ENCODE data around the gene RAB5B. TPM values are rescaled to one million over a fixed set of nuclear protein-coding genes. Genes with fewer than 3 reads are reported as not detected.

Gene RAB5B
- total and polyA plus RNA-seq, 2 experiments from 2014 or later = 58.6 to 66.6 TPM

GRCh38 chr12:55930771-55931316 lies 43.0 kb upstream of the RAB5B start, which contains the start of gene DGKA:
Gene DGKA, plus strand, starts transcription at chr12:55931162. Its CDS starts 5,342 bp downstream, at chr12:55936504.
- Histone ChIP-seq H4K20me1 (ENCODE audit: insufficient read depth) (no peaks in the 10 kb centered on the region), H3K4me2 (ENCODE audit: unreplicated experiment) (peak within 1 kb of the TSS; percentile 94), H3K4me3 (peak within 1 kb of the TSS; percentile 78), H3K36me3 (ENCODE audit: low read depth) (no peaks in the 10 kb centered on the region), H3K9me2 (ENCODE audit: insufficient read depth) (no peaks in the 10 kb centered on the region), H3K79me2 (ENCODE audit: insufficient read depth) (peaks cover 60% of the 10 kb centered on the region), H3F3A (ENCODE audit: insufficient read depth) (peaks cover 39% of the 10 kb centered on the region), H3K9ac (peak within 1 kb of the TSS; percentile 87), H3K27ac (peak within 1 kb of the TSS; percentile 87), H3K9me3 (ENCODE audit: low read depth) (no peaks in the 10 kb centered on the region), H3K4me1 (ENCODE audit: insufficient read depth) (peaks cover 40% of the 10 kb centered on the region), H3K27me3 (replicated peaks; ENCODE audit: insufficient read depth) (no peaks in the 10 kb centered on the region), H2AFZ (peak within 1 kb of the TSS; percentile 95)
- in situ Hi-C loops (cut with MboI) = loop anchor here (10.0 kb wide), 1 partner anchor 106 kb away; the partner anchor contains the start of gene DNAJC14
- peak; percentile 90 for DNase-seq
- TF ChIP-seq EZH2phosphoT487 (IDR thresholded peaks at IDR 0.05; ENCODE audit: insufficient read depth, low read depth) (no peak), EZH2 (IDR thresholded peaks at IDR 0.05; ENCODE audit: insufficient read depth, poor library complexity, severe bottlenecking) (no peak)
- WGBS, 2 experiments (ENCODE audit: low coverage in 1 of 2, low lambda C conversion rate in 2 of 2, missing lambda C conversion rate in 2 of 2) = 15 to 19% methylated on average over 3 of the region's 3 CpGs

DNA sequence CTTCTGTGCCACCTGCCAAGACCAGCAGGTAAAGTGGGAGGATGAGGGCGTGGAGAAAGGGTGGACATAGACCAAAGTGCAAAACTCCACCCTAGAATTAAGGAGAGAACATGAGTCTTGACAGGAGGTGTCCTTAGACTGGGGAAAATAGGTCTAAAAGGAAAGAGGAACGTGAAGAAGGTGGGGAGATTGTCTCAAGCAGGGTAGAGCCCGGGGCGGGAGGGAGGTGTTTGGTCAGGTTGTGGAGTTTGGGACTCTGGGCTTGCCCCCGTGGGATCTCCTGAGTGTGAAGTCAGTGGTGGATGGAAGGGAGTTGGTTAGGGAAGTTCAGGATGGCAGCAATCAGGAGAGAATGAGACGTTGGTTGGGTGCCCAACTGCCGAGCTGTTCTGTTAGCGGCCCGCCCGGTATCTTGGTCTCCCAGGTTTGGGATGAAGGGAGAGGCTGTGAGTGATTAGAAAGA lies 42.5 kb upstream of the RAB5B start:
- H3K4me2 ChIP-seq (ENCODE audit: unreplicated experiment) = peak overlapping the region; percentile 94
- no peak for TF ChIP-seq EZH2 (IDR thresholded peaks at IDR 0.05; ENCODE audit: insufficient read depth, poor library complexity, severe bottlenecking)
- no peak for TF ChIP-seq EZH2phosphoT487 (IDR thresholded peaks at IDR 0.05; ENCODE audit: insufficient read depth, low read depth)
- WGBS, 2 experiments (ENCODE audit: low coverage in 1 of 2, low lambda C conversion rate in 2 of 2, missing lambda C conversion rate in 2 of 2) = 2 to 4% methylated on average over 10 of the region's 10 CpGs
- peak overlapping the region; percentile 87 for H3K27ac ChIP-seq
- peak overlapping the region; percentile 78 for H3K4me3 ChIP-seq
- H3K36me3 ChIP-seq (ENCODE audit: low read depth) = no peaks in the 10 kb centered on the region
- no peaks in the 10 kb centered on the region for H3K9me2 ChIP-seq (ENCODE audit: insufficient read depth)
- peak overlapping the region; percentile 87 for H3K9ac ChIP-seq
- no peaks in the 10 kb centered on the region for H3K9me3 ChIP-seq (ENCODE audit: low read depth)
- peak; percentile 50 for DNase-seq
- no peaks in the 10 kb centered on the region for H3K27me3 ChIP-seq (replicated peaks; ENCODE audit: insufficient read depth)
- H4K20me1 ChIP-seq (ENCODE audit: insufficient read depth) = no peaks in the 10 kb centered on the region
- H2AFZ ChIP-seq = peak overlapping the region; percentile 95
- H3F3A ChIP-seq (ENCODE audit: insufficient read depth) = peaks cover 35% of the 10 kb centered on the region
- in situ Hi-C loops (cut with MboI) = loop anchor here (10.0 kb wide), 1 partner anchor 107 kb away; the partner anchor contains the start of gene DNAJC14
- H3K79me2 ChIP-seq (ENCODE audit: insufficient read depth) = peaks cover 55% of the 10 kb centered on the region
- H3K4me1 ChIP-seq (ENCODE audit: insufficient read depth) = peaks cover 40% of the 10 kb centered on the region

GRCh38 chr12:55931780-55932550 lies 41.9 kb upstream of the RAB5B start:
- H3K4me2 ChIP-seq (ENCODE audit: unreplicated experiment) = peak overlapping the region; percentile 94
- DNase-seq = peak; percentile 72

GRCh38 chr12:55932551-55932910 lies 41.3 kb upstream of the RAB5B start:
- peaks cover 51% of the 10 kb centered on the region for H3K79me2 ChIP-seq (ENCODE audit: insufficient read depth)
- peaks cover 44% of the 10 kb centered on the region for H3K4me1 ChIP-seq (ENCODE audit: insufficient read depth)
- peak; percentile 46 for DNase-seq
- H2AFZ ChIP-seq = peak overlapping the region; percentile 95
- 0 to 4% methylated on average over 4 of the region's 4 CpGs for WGBS, 2 experiments (ENCODE audit: low coverage in 1 of 2, low lambda C conversion rate in 2 of 2, missing lambda C conversion rate in 2 of 2)
- H3K27ac ChIP-seq = peak overlapping the region; percentile 87
- TF ChIP-seq EZH2 (IDR thresholded peaks at IDR 0.05; ENCODE audit: insufficient read depth, poor library complexity, severe bottlenecking) = no peak
- TF ChIP-seq EZH2phosphoT487 (IDR thresholded peaks at IDR 0.05; ENCODE audit: insufficient read depth, low read depth) = no peak
- H3K4me3 ChIP-seq = peak overlapping the region; percentile 78
- no peaks in the 10 kb centered on the region for H3K27me3 ChIP-seq (replicated peaks; ENCODE audit: insufficient read depth)
- H3K9ac ChIP-seq = peak overlapping the region; percentile 87
- in situ Hi-C loops (cut with MboI) = loop anchor here (10.0 kb wide), 1 partner anchor 108 kb away; the partner anchor contains the start of gene DNAJC14
- no peaks in the 10 kb centered on the region for H3K9me3 ChIP-seq (ENCODE audit: low read depth)
- no peaks in the 10 kb centered on the region for H4K20me1 ChIP-seq (ENCODE audit: insufficient read depth)
- H3F3A ChIP-seq (ENCODE audit: insufficient read depth) = peaks cover 42% of the 10 kb centered on the region
- H3K36me3 ChIP-seq (ENCODE audit: low read depth) = no peaks in the 10 kb centered on the region
- H3K4me2 ChIP-seq (ENCODE audit: unreplicated experiment) = peak overlapping the region; percentile 94
- H3K9me2 ChIP-seq (ENCODE audit: insufficient read depth) = no peaks in the 10 kb centered on the region

More at GRCh38 chr12:55931780-55932550, 41.9 kb upstream of the RAB5B start:
- H3K9me3 ChIP-seq (ENCODE audit: low read depth) = no peaks in the 10 kb centered on the region
- 0 to 1% methylated on average over 20 to 51 of the region's 60 CpGs for WGBS, 2 experiments (ENCODE audit: low coverage in 1 of 2, low lambda C conversion rate in 2 of 2, missing lambda C conversion rate in 2 of 2)
- peaks cover 40% of the 10 kb centered on the region for H3K4me1 ChIP-seq (ENCODE audit: insufficient read depth)
- H3K9me2 ChIP-seq (ENCODE audit: insufficient read depth) = no peaks in the 10 kb centered on the region
- H3K9ac ChIP-seq = peak overlapping the region; percentile 87
- H4K20me1 ChIP-seq (ENCODE audit: insufficient read depth) = no peaks in the 10 kb centered on the region
- H3K79me2 ChIP-seq (ENCODE audit: insufficient read depth) = peaks cover 51% of the 10 kb centered on the region
- H3K27ac ChIP-seq = peak overlapping the region; percentile 87
- H3F3A ChIP-seq (ENCODE audit: insufficient read depth) = peaks cover 36% of the 10 kb centered on the region
- peak overlapping the region; percentile 95 for H2AFZ ChIP-seq
- in situ Hi-C loops (cut with MboI) = loop anchor here (10.0 kb wide), 1 partner anchor 107 kb away; the partner anchor contains the start of gene DNAJC14
- TF ChIP-seq EZH2 (IDR thresholded peaks at IDR 0.05; ENCODE audit: insufficient read depth, poor library complexity, severe bottlenecking) (no peak), EZH2phosphoT487 (IDR thresholded peaks at IDR 0.05; ENCODE audit: insufficient read depth, low read depth) (no peak)
- no peaks in the 10 kb centered on the region for H3K36me3 ChIP-seq (ENCODE audit: low read depth)
- H3K27me3 ChIP-seq (replicated peaks; ENCODE audit: insufficient read depth) = no peaks in the 10 kb centered on the region
- H3K4me3 ChIP-seq = peak overlapping the region; percentile 78

Data from GM23248 (cell line).